ENCODE measurements around the gene NHS.

- TF ChIP-seq CTCF (IDR thresholded peaks at IDR 0.05; ENCODE audit: insufficient read depth, low read length) (no peak), POLR2AphosphoS5 (IDR thresholded peaks at IDR 0.05; ENCODE audit: low read depth) (no peak)
Measured at GRCh38 chrX:17594693-17595092, 219.7 kb downstream of the NHS start.
